ENCODE measurements around the gene SPRN. TPM values are rescaled to one million over a fixed set of nuclear protein-coding genes. Genes with fewer than 3 reads are reported as not detected.
"Not testable (repeated sequence)": the region's sequence is repeated elsewhere in the genome, so short reads cannot be mapped to it uniquely, and the experiment has no call there.

The SPRN gene
- total RNA-seq (not detected in 2 replicates), polyA plus RNA-seq (not detected in 2 replicates), polyA minus RNA-seq (not detected in 2 replicates)
- 0.02 TPM for total RNA-seq (2013)

- H3K27me3 ChIP-seq (replicated peaks in 1 of 4; ENCODE audit: control extremely low read depth in 1 of 4, control insufficient read depth in 3 of 4, insufficient read depth in 4 of 4, low read length in 3 of 4); H3K9me3 Mint-ChIP-seq (ENCODE audit: insufficient read depth); H3K27ac ChIP-seq (ENCODE audit: low read length in 2 of 2); H3K9ac ChIP-seq (ENCODE audit: low read length); intact Hi-C loops (cut with micrococcal nuclease); H3K4me1 ChIP-seq (ENCODE audit: control insufficient read depth in 2 of 2, insufficient read depth in 2 of 2, low read length in 2 of 2); H3K9me3 ChIP-seq (ENCODE audit: control extremely low read depth in 1 of 3, control insufficient read depth in 2 of 3, insufficient read depth in 1 of 3, low read length in 2 of 3); CTCF ChIA-PET; H3K4me1 Mint-ChIP-seq; POLR2A ChIA-PET; H3K27me3 Mint-ChIP-seq; H2AFZ ChIP-seq (ENCODE audit: insufficient read depth, low read depth, low read length, poor library complexity, severe bottlenecking); DNase-seq; H3K27ac Mint-ChIP-seq; H3K79me2 ChIP-seq (ENCODE audit: control insufficient read depth, insufficient read depth, low read length); H3K36me3 ChIP-seq (replicated peaks in 1 of 2; ENCODE audit: control extremely low read depth in 1 of 2, control insufficient read depth in 1 of 2, extremely low read depth in 1 of 2, insufficient read depth in 2 of 2, low read length in 1 of 2); ATAC-seq (ENCODE audit: low read depth): not testable (repeated sequence)
- WGBS (ENCODE audit: insufficient coverage): no CpG with 5 or more reads among the region's 37 CpGs
- H3K4me3 Mint-ChIP-seq: peak within 1 kb of the TSS; percentile 66
- Histone ChIP-seq H3K4me2 (replicated peaks; ENCODE audit: low read depth, low read length, poor library complexity, severe bottlenecking) (peak within 1 kb of the TSS; percentile 60), H4K20me1 (ENCODE audit: control insufficient read depth, insufficient read depth, low read length, poor library complexity, severe bottlenecking) (peaks cover 28% of the 10 kb centered on the region), H3K4me3 (ENCODE audit: control extremely low read depth in 1 of 5, extremely low read depth in 1 of 5, insufficient read depth in 1 of 5, low read depth in 2 of 5, low read length in 4 of 5) (peak within 1 kb of the TSS in 1 of 5 experiments; percentile 19)
Measured at GRCh38 chr10:133424601-133425000, at the start of gene SPRN. Gene SPRN (minus strand): TSS chr10:133424625. CDS start chr10:133423681, 944 bp downstream.

- no peak for DNase-seq
- WGBS (ENCODE audit: insufficient coverage): 100% methylated on average over 1 of the region's 2 CpGs
- no peaks in the 10 kb centered on the region for H3K36me3 ChIP-seq (replicated peaks in 1 of 2; ENCODE audit: control extremely low read depth in 1 of 2, control insufficient read depth in 1 of 2, extremely low read depth in 1 of 2, insufficient read depth in 2 of 2, low read length in 1 of 2)
- no peak overlapping the region for H3K4me3 Mint-ChIP-seq
- no peaks in the 10 kb centered on the region for H4K20me1 ChIP-seq (ENCODE audit: control insufficient read depth, insufficient read depth, low read length, poor library complexity, severe bottlenecking)
- no peaks in the 10 kb centered on the region for H3K27me3 Mint-ChIP-seq
- peaks cover 0 to 3% (median 0%) of the 10 kb centered on the region in 3 donors for H3K9me3 ChIP-seq (ENCODE audit: control extremely low read depth in 1 of 3, control insufficient read depth in 2 of 3, insufficient read depth in 1 of 3, low read length in 2 of 3)
- no peak overlapping the region for H3K27ac ChIP-seq (ENCODE audit: low read length in 2 of 2)
- H2AFZ ChIP-seq (ENCODE audit: insufficient read depth, low read depth, low read length, poor library complexity, severe bottlenecking): no peak overlapping the region
- no peaks in the 10 kb centered on the region for H3K4me1 ChIP-seq (ENCODE audit: control insufficient read depth in 2 of 2, insufficient read depth in 2 of 2, low read length in 2 of 2)
- TF ChIP-seq, protein P1, sequence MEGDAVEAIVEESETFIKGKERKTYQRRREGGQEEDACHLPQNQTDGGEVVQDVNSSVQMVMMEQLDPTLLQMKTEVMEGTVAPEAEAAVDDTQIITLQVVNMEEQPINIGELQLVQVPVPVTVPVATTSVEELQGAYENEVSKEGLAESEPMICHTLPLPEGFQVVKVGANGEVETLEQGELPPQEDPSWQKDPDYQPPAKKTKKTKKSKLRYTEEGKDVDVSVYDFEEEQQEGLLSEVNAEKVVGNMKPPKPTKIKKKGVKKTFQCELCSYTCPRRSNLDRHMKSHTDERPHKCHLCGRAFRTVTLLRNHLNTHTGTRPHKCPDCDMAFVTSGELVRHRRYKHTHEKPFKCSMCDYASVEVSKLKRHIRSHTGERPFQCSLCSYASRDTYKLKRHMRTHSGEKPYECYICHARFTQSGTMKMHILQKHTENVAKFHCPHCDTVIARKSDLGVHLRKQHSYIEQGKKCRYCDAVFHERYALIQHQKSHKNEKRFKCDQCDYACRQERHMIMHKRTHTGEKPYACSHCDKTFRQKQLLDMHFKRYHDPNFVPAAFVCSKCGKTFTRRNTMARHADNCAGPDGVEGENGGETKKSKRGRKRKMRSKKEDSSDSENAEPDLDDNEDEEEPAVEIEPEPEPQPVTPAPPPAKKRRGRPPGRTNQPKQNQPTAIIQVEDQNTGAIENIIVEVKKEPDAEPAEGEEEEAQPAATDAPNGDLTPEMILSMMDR (IDR thresholded peaks at IDR 0.05): no peak
- TF ChIP-seq EZH2 (IDR thresholded peaks at IDR 0.05; ENCODE audit: borderline replicate concordance, insufficient read depth, low read depth, low read length, poor library complexity, severe bottlenecking): no peak
- no peak overlapping the region for H3K4me2 ChIP-seq (replicated peaks; ENCODE audit: low read depth, low read length, poor library complexity, severe bottlenecking)
- H3K9ac ChIP-seq (ENCODE audit: low read length): no peak overlapping the region
- ChIA-PET CTCF (no interaction called here), POLR2A (no interaction called here)
- intact Hi-C loops (cut with micrococcal nuclease): no loop called here
- H3K79me2 ChIP-seq (ENCODE audit: control insufficient read depth, insufficient read depth, low read length): no peaks in the 10 kb centered on the region
- H3K9me3 Mint-ChIP-seq (ENCODE audit: insufficient read depth): no peaks in the 10 kb centered on the region
- no peak for ATAC-seq (ENCODE audit: low read depth)
- no peaks in the 10 kb centered on the region for H3K27me3 ChIP-seq (replicated peaks in 1 of 4; ENCODE audit: control extremely low read depth in 1 of 4, control insufficient read depth in 3 of 4, insufficient read depth in 4 of 4, low read length in 3 of 4)
- H3K4me3 ChIP-seq (ENCODE audit: control extremely low read depth in 1 of 5, extremely low read depth in 1 of 5, insufficient read depth in 1 of 5, low read depth in 2 of 5, low read length in 4 of 5): no peak overlapping the region
- no peak overlapping the region for H3K27ac Mint-ChIP-seq
- peaks cover 3% of the 10 kb centered on the region for H3K4me1 Mint-ChIP-seq
Measured at GRCh38 chr10:133474027-133474426, 49.6 kb upstream of the SPRN start.
